ENCODE measurements around the gene TRDN.
"Not testable (repeated sequence)": the region's sequence is repeated elsewhere in the genome, so short reads cannot be mapped to it uniquely, and the experiment has no call there.

Gene TRDN

GRCh38 chr6:123570813-123571684 lies 65.7 kb downstream of the TRDN start:
- no peak for DNase-seq (ENCODE audit: low read depth, low spot score)
- H3K27ac ChIP-seq, result no peak overlapping the region

GRCh38 chr6:123569575-123569974 lies 67.2 kb downstream of the TRDN start:
- H3K27ac ChIP-seq, result no peak overlapping the region
- DNase-seq (ENCODE audit: low read depth, low spot score), result no peak

GRCh38 chr6:123565529-123565928 lies 71.2 kb downstream of the TRDN start:
- H3K27ac ChIP-seq, result no peak overlapping the region
- DNase-seq (ENCODE audit: low read depth, low spot score), result no peak

GRCh38 chr6:123564361-123564760 lies 72.4 kb downstream of the TRDN start:
- H3K27ac ChIP-seq, result no peak overlapping the region
- no peak for DNase-seq (ENCODE audit: low read depth, low spot score)

- no peak for DNase-seq (ENCODE audit: low read depth, low spot score)
- no peak overlapping the region for H3K27ac ChIP-seq
These were observed 74.1 kb downstream of the TRDN start for GRCh38 chr6:123562677-123563076.

GRCh38 chr6:123562264-123562663 lies 74.5 kb downstream of the TRDN start:
- DNase-seq (ENCODE audit: low read depth, low spot score), result no peak
- no peak overlapping the region for H3K27ac ChIP-seq

- H3K27ac ChIP-seq; DNase-seq (ENCODE audit: low read depth, low spot score): not testable (repeated sequence)
These were observed 76.9 kb downstream of the TRDN start for GRCh38 chr6:123559816-123560215.

- H3K27ac ChIP-seq; DNase-seq (ENCODE audit: low read depth, low spot score): not testable (repeated sequence)
These were observed 79.3 kb downstream of the TRDN start for GRCh38 chr6:123557474-123557873.

- DNase-seq (ENCODE audit: low read depth, low spot score), result no peak
- H3K27ac ChIP-seq, result no peak overlapping the region
These were observed 84.6 kb downstream of the TRDN start for GRCh38 chr6:123551939-123552707.

- DNase-seq (ENCODE audit: low read depth, low spot score), result no peak
- H3K27ac ChIP-seq, result no peak overlapping the region
These were observed 86.6 kb downstream of the TRDN start for GRCh38 chr6:123550052-123550617.

- no peak overlapping the region for H3K27ac ChIP-seq
- no peak for DNase-seq (ENCODE audit: low read depth, low spot score)
These were observed 87.3 kb downstream of the TRDN start for GRCh38 chr6:123549476-123549875.

- H3K27ac ChIP-seq, result no peak overlapping the region
- DNase-seq (ENCODE audit: low read depth, low spot score), result no peak
These were observed 89.4 kb downstream of the TRDN start for GRCh38 chr6:123547216-123547978.

GRCh38 chr6:123546537-123546936 lies 90.2 kb downstream of the TRDN start:
- no peak overlapping the region for H3K27ac ChIP-seq
- DNase-seq (ENCODE audit: low read depth, low spot score), result no peak

GRCh38 chr6:123541462-123541861 lies 95.3 kb downstream of the TRDN start:
- H3K27ac ChIP-seq, result no peak overlapping the region
- no peak for DNase-seq (ENCODE audit: low read depth, low spot score)

- H3K27ac ChIP-seq, result no peak overlapping the region
- no peak for DNase-seq (ENCODE audit: low read depth, low spot score)
These were observed 102.7 kb downstream of the TRDN start for GRCh38 chr6:123533862-123534648.

GRCh38 chr6:123529843-123530242 lies 106.9 kb downstream of the TRDN start:
- H3K27ac ChIP-seq, result no peak overlapping the region
- no peak for DNase-seq (ENCODE audit: low read depth, low spot score)

- DNase-seq (ENCODE audit: low read depth, low spot score), result no peak
- H3K27ac ChIP-seq, result no peak overlapping the region
These were observed 107.7 kb downstream of the TRDN start for GRCh38 chr6:123529058-123529457.

- no peak for DNase-seq (ENCODE audit: low read depth, low spot score)
- H3K27ac ChIP-seq, result no peak overlapping the region
These were observed 109.3 kb downstream of the TRDN start for GRCh38 chr6:123527406-123527805.

- no peak for DNase-seq (ENCODE audit: low read depth, low spot score)
- H3K27ac ChIP-seq, result no peak overlapping the region
These were observed 110.6 kb downstream of the TRDN start for GRCh38 chr6:123526128-123526527.

GRCh38 chr6:123524781-123525180 lies 112.0 kb downstream of the TRDN start:
- H3K27ac ChIP-seq, result no peak overlapping the region
- no peak for DNase-seq (ENCODE audit: low read depth, low spot score)

Data from epithelial cell of prostate (primary cell).